NCI-H510A treated with DMSO at 0.1 percent for 48 hours (cell line): ENCODE measurements around the gene GSTA2.
A peak's percentile ranks its signal among the peaks of the same experiment; 100 is the strongest.
"Not testable (repeated sequence)": the region's sequence is repeated elsewhere in the genome, so short reads cannot be mapped to it uniquely, and the experiment has no call there.

ENCODE experiments used
- DNase-seq: peaks from one replicate; lab custom pipeline; 2025; lab: John Stamatoyannopoulos, UW

Gene GSTA2

DNA sequence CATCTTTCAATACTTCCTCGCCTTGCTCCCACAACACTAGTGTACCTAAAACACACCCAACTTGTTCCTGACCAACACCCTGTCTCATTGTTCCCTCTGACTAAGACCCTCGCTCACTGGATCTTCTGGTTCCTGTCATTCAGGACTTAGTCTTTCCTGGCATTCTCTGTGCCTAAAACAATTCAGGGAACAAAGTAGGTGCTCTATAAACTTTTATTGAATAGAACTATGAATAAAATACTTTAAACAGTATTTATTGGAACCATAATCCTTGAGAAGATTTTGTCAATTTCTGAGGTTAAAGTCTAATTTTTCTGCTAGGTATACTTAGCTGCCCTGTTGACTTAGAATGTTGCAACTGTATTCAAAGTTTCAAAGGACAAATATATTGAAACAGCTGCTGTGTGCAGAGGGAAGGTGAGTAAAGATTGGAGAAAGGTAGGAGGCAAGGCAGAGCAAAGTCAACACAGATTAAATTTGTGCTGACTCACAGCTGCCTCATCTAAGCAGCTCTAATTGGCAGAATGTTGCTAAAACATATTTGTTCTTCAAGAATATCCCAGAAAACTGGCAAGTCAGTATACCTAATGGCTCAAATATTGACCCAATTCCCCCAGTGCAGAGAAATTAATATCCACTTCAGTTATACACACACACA lies 37.6 kb downstream of the GSTA2 start:
- DNase-seq, result peak; percentile 98

DNA sequence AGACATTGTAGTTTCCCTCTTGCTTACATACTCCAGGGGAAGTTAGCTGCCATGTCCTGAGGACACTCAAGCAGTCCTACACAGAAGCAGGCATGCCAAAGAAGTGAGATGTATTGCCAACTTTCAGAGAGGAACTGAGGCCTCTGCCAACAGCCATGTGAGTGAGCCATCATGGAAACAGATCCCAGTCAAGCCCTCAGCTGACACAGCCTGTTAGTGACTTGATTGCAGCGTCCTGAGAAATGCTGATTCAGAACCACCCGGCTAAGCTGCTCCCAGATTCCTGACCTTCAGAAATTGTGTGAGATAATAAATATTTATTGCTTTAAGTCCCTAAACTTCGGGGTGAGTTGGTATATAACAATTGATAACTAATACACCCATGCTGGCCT lies 38.1 kb downstream of the GSTA2 start:
- DNase-seq, result peak; percentile 94

DNA sequence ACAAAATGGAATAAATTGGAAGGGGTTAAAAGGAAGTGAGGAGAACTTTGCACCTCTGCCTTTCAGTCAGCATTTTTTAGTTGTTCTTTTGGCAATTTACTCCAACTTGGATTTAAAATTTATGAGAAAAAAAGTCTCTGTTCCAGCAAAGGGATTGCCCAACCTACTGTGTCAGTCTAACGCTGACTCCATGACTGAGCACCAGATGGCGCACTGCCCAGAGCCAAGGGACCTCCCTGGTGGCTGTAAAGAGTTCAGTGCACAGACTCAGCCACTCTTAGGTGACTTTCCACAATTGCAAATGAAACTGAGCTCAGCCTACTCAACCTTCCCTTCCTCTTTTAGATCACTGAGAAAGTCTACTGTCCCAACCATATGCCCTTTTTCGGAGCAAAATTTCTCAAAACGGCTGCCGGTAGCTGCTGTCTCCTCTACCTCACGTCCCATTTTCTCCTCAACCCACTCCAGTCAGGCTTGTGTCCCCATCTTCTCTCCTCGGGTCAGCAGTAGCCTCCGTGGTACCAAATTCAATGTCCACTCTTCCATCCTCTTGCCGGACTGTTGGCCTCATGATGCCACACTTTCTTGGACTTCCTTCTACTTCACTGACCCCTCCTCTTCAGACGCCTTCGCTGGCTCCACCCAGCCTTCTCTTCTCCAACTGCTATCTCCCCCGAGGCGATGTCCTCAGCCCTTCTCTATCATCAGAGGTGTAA lies 38.7 kb downstream of the GSTA2 start:
- peak; percentile 97 for DNase-seq

DNA sequence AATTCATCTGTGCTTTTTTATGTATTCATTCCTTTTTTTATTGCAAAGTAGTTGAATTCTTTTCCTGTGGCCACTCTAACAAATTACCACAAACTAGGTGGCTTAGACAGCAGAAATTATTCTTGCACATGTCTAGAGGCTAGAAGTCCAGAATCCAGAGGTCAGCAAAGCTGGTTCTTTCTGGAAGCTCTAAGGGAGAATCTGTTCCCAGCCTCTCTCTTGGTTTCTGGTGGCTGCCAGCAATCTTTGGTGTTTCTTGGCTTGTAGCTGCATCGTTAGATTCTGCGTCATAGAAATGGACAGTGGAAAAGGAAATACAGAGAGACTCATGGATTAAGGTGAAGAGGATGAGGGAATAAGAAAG lies 39.3 kb downstream of the GSTA2 start:
- no peak for DNase-seq

DNA sequence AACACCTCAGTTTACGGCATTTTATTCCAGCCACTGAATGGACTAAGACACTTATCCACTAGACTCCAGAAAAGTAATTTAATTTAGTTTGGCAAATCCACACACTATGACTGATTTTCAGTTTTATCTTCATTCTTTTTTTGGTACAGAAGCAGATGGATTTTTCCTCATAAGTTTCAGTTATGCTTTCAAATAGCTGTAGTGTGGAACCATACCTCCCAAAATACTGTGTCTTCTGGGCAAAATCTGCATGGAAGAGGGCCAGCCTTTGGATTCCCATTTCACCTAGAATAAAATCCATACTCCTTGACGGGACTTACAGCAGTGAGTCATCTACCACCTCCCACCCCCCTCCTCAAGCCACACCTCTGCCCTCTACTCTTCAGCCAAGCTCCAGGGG lies 43.0 kb downstream of the GSTA2 start:
- no peak for DNase-seq

DNA sequence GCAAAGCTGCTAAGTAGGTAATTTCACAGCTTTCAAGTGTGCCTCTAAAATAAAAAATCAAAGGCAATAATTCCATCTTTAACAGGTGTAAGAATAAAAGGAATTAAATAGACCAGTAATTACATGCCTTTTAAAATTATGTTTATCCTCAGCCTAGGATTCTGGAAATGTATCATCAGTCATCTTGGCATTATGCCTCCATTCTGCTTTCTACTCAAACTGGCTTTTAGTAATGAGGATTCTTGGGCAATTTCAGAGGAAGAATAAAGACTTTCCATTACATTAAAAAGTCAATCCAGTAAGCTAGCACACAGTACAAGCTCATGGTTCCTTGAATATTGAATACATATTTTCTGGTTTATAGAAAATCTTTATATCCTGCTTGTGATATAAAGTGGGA lies 44.7 kb downstream of the GSTA2 start:
- no peak for DNase-seq

DNA sequence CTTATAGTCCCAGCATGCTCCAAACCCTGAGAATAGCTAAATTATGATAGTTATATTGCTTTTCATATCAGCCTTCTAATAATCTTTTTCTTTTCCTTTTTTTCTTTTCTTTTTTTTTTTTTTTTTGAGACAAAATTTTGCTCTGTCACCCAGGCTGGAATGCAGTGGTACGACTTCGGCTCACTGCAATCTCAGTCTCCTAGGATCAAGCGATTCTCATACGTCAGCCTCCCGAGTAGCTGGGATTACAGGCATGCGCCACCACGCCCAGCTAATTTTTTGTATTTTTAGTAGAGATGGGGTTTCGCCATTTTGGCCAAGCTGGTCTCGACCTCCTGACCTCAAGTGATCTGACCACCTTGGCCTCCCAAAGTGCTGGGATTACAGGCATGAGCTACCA lies 48.5 kb downstream of the GSTA2 start:
- not testable (repeated sequence) for DNase-seq

DNA sequence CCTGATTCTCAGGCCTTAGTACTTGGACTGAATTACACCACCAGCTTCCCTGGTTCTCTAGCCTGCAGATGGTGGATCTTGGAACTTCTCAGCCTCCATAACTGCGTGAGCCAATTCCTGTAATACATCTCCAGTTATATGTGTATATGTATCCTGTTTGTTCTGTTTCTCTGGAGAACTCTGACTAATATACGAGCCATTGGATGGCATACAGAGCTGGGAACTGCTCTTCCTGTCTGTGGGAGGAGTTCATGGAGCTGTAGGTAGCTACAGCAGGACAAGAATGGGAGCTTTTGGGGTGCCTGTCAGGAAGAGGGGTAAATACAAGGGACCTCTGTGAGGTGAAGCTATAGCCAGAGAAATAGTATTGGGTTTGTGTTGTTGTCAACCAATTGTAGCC lies 51.1 kb downstream of the GSTA2 start:
- DNase-seq, result no peak

DNA sequence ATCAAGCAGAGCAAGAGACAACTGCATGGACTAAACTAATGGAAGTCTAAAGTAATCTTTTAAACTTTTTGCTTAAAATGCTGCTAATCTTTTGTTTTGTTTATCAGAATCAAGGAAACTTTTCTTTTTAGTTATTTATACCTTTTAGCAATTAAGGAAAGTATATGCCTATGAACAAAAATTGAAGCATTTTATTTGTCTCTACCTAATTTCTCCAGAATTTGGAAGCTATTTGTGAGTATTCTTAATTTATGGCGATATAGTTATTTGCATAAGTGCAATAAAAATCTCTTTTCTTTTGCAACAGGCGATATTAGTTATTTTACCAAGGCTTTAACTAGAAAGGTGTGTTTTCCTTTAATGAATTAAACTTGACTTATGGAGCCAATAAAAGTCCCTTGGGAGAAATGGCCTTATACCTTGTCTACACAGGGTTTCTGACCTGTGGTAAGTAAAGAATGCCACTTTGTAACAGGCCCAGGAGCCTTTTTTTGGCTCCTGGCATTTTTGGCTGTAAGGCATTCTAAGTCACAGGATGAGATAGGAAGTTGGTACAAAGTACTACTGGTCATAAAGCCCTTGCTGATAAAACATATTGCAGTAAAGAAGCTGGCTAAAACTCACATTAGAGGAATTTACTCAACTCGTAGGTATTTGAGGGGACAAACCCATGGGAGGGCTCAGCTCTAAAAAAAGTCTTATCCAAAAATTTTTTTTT lies 55.2 kb downstream of the GSTA2 start:
- no peak for DNase-seq

DNA sequence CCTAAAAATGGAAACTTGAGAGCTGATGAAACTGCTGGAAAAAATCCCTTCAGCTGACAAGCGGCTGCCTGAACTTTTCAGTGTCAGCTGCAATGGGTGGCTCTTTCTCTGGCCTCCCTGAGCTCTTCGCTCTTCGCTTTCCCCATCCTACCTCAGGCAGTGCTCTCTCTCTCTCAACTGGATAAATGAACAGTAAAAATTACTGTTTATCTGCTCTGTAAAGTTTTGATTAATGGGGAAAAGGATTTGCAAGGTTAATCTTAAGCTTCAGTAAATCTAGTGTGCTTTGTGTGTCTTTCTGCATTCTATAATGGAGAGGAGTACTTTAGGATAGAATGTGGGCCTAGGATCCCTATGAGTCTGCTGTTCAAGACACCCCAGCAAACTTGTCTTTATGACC lies 57.3 kb downstream of the GSTA2 start:
- no peak for DNase-seq

DNA sequence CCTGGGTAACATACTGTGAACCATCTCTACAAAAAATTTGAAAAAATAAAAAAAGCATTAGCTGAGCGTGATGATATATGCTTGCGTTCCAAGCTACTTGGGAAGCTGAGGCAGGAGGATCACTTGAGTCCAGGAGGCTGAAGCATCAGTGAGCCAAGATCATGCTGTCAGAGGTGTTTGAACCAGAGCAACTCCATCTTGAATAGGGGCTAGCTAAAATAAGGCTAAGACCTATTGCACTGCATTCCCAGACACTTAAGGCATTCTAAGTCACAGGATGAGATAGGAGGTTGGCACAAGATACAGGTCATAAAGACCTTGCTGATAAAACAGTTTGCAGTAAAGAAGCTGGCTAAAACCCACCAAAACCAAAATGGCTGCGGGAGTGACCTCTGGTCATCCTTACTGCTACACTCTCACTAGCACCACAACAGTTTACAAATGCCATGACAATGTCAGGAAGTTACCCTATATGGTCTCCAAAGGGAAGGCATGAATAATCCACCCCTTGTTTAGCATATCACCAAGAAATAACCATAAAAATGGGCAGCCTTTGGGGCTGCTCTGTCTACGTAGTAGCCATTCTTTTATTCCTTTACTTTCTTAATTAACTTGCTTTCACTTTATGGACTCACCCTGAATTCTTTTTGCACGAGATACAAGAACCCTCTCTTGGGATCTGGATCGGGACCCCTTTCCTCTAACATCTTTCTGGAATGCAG lies 58.3 kb downstream of the GSTA2 start:
- DNase-seq, result not testable (repeated sequence)

DNA sequence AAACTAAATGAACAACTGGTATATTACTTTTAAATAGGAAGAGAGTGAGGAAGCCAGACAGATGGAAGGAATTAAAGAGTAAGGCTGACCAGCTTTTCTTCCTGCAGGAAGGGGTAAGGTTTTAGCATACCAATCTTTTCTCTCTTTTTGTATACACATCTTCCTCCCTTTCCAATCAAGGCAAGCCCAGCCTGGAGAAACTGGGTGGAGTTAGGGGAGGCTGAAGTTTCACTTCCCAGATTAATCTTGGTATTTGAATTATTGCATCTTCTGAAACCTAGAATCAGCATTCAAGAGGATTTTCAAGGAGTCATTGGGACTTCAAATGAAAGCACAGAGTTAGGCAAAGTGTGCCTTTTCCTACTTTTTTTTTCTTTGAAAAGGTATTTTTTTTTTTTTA lies 59.2 kb downstream of the GSTA2 start:
- DNase-seq, result no peak
